Measurements from ENCODE around the gene NAA60. TPM values are rescaled to one million over a fixed set of nuclear protein-coding genes. Genes with fewer than 3 reads are reported as not detected.

Gene NAA60
- total and polyA plus RNA-seq, 2 of the 13 experiments (the other 11 are each of a cell fraction or from before 2014, with no cell fraction given), result 14.7 to 32.0 TPM

DNA sequence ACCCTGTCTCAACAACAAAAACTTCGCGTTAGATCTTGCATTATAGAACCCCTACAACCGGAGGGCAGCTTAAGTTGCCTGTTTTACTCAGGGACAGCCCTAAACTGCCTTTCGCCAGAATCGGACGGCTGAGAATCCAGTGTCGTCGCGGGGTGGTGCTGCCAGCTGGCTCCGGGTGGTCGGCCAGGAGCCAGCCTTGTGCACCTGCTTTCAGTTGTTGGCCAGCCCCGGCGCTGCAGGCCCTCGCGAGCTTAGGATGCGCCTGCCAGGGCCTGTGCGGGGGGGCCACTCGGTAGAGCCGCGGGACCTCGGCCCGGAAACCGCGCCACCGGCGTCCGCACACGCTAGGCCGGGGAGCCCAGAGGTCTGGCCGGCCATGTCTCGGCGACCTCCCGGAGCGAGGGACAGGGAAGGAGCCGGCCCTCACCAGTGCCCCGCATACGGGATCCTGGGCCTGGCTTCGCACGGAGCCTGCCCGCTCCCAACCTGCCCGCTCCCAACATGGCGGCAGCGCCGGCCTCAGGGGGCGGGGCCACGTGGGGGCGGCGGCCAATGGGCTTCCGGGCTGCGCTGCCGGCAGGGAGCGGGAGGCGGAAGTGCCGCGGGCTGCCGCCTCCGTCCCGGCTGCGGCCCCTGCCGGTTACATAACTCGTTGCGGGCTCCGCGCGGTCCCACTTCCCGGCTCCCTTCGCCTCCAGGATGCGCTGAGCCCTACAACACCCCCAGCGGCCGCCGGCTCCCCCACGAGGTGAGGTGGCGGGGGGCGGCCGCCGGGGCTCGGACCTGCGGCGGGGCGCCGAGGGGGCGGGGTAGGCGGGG, 14.2 kb downstream of the NAA60 start:
- H3K4me2 ChIP-seq (ENCODE audit: low read depth, low read length), result peak overlapping the region; percentile 95
- CTCF ChIA-PET (ENCODE audit: low intra/inter-chr PET ratio, low total read pairs), result interaction anchor here (1.3 kb wide), 1 partner anchor 43 kb away, joined by 3 read pairs; the partner anchor contains the start of gene CLUAP1
- H3K27me3 ChIP-seq (ENCODE audit: control insufficient read depth in 1 of 2, insufficient read depth in 2 of 2, low read length in 2 of 2), result no peaks in the 10 kb centered on the region; a peak in 1 of 5 replicates
- H2AFZ ChIP-seq (ENCODE audit: low read length), result no peak overlapping the region
- peak overlapping the region; percentile 86 for H3K9ac ChIP-seq (ENCODE audit: insufficient read depth, low read depth, low read length)
- H3K36me3 ChIP-seq (replicated peaks in 1 of 2; ENCODE audit: control insufficient read depth in 1 of 2, insufficient read depth in 2 of 2, low read length in 2 of 2), result no peaks in the 10 kb centered on the region
- peak; percentile 78 for DNase-seq (ENCODE audit: low spot score)
- peak overlapping the region; percentile 91 for H3K27ac ChIP-seq (ENCODE audit: extremely low read length, insufficient read depth, low read length)
- peaks cover 44% of the 10 kb centered on the region for H3K79me2 ChIP-seq (ENCODE audit: insufficient read depth, low read length)
- POLR2A ChIA-PET, result interaction anchor here (0.6 to 2.8 kb wide), 9 partner anchors 9 to 191 kb away, joined by 3 to 46 read pairs (median 4); partner anchors contain the start of genes CLUAP1, NAA60, ZNF174 and ZNF597
- peaks cover 33% of the 10 kb centered on the region for H4K20me1 ChIP-seq (ENCODE audit: insufficient read depth, low read length)
- ATAC-seq, result peak; percentile 83
- no peak for FAIRE-seq
- in situ Hi-C loops (cut with HindIII; ENCODE audit: extremely low pct_ligation_motif_present, low pct_unique_long_range_greater_than_20kb) (no loop called here), intact Hi-C loops (cut with micrococcal nuclease; ENCODE audit: unreplicated experiment) (loop anchor here (2.0 to 5.0 kb wide), 2 partner anchors 15 to 35 kb away; partner anchors contain the start of genes NAA60 and ZNF597)
- 6% methylated on average over 18 of the region's 83 CpGs for WGBS (ENCODE audit: low lambda C conversion rate)
- TSS peak; percentile 83 for BruUV-seq (replicated peaks)
- H3K9me3 ChIP-seq (ENCODE audit: low read length), result no peaks in the 10 kb centered on the region
- peak overlapping the region; percentile 74 to 93 (median 92) for H3K4me3 ChIP-seq (replicated peaks in 1 of 3; ENCODE audit: insufficient read depth in 1 of 3, low read depth in 2 of 3, low read length in 3 of 3)
- peaks cover 70% of the 10 kb centered on the region for H3K4me1 ChIP-seq (ENCODE audit: insufficient read depth, low read length)
- TF ChIP-seq, protein P1, sequence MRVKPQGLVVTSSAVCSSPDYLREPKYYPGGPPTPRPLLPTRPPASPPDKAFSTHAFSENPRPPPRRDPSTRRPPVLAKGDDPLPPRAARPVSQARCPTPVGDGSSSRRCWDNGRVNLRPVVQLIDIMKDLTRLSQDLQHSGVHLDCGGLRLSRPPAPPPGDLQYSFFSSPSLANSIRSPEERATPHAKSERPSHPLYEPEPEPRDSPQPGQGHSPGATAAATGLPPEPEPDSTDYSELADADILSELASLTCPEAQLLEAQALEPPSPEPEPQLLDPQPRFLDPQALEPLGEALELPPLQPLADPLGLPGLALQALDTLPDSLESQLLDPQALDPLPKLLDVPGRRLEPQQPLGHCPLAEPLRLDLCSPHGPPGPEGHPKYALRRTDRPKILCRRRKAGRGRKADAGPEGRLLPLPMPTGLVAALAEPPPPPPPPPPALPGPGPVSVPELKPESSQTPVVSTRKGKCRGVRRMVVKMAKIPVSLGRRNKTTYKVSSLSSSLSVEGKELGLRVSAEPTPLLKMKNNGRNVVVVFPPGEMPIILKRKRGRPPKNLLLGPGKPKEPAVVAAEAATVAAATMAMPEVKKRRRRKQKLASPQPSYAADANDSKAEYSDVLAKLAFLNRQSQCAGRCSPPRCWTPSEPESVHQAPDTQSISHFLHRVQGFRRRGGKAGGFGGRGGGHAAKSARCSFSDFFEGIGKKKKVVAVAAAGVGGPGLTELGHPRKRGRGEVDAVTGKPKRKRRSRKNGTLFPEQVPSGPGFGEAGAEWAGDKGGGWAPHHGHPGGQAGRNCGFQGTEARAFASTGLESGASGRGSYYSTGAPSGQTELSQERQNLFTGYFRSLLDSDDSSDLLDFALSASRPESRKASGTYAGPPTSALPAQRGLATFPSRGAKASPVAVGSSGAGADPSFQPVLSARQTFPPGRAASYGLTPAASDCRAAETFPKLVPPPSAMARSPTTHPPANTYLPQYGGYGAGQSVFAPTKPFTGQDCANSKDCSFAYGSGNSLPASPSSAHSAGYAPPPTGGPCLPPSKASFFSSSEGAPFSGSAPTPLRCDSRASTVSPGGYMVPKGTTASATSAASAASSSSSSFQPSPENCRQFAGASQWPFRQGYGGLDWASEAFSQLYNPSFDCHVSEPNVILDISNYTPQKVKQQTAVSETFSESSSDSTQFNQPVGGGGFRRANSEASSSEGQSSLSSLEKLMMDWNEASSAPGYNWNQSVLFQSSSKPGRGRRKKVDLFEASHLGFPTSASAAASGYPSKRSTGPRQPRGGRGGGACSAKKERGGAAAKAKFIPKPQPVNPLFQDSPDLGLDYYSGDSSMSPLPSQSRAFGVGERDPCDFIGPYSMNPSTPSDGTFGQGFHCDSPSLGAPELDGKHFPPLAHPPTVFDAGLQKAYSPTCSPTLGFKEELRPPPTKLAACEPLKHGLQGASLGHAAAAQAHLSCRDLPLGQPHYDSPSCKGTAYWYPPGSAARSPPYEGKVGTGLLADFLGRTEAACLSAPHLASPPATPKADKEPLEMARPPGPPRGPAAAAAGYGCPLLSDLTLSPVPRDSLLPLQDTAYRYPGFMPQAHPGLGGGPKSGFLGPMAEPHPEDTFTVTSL (CRISPR knock-in tag; IDR thresholded peaks at IDR 0.05; ENCODE audit: borderline replicate concordance), result 0 out of 2 replicates have a peak, but pooled peaks have one; percentile 27
- TF ChIP-seq ZNF563 (CRISPR knock-in tag; IDR thresholded peaks at IDR 0.05) (peak; percentile 93), ZNF766 (CRISPR knock-in tag; IDR thresholded peaks at IDR 0.05; ENCODE audit: borderline replicate concordance) (peak; percentile 86), ZNF335 (CRISPR knock-in tag; IDR thresholded peaks at IDR 0.05) (no peak), ARNT (IDR thresholded peaks at IDR 0.05) (no peak), SUZ12 (IDR thresholded peaks at IDR 0.05; ENCODE audit: low read depth, low read length) (no peak), SP2 (CRISPR knock-in tag; IDR thresholded peaks at IDR 0.05) (peak; percentile 83), ZNF225 (CRISPR knock-in tag; IDR thresholded peaks at IDR 0.05) (peak; percentile 79; the same call in 1 of the 2 replicates), SMAD9 (CRISPR knock-in tag; IDR thresholded peaks at IDR 0.05) (no peak), ZNF337 (CRISPR knock-in tag; IDR thresholded peaks at IDR 0.05; ENCODE audit: borderline replicate concordance, low read depth) (no peak)
- TF ChIP-seq, protein P2, sequence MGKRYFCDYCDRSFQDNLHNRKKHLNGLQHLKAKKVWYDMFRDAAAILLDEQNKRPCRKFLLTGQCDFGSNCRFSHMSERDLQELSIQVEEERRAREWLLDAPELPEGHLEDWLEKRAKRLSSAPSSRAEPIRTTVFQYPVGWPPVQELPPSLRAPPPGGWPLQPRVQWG (CRISPR knock-in tag; IDR thresholded peaks at IDR 0.05; ENCODE audit: borderline replicate concordance, low read depth), result no peak
- TF ChIP-seq, protein P3, sequence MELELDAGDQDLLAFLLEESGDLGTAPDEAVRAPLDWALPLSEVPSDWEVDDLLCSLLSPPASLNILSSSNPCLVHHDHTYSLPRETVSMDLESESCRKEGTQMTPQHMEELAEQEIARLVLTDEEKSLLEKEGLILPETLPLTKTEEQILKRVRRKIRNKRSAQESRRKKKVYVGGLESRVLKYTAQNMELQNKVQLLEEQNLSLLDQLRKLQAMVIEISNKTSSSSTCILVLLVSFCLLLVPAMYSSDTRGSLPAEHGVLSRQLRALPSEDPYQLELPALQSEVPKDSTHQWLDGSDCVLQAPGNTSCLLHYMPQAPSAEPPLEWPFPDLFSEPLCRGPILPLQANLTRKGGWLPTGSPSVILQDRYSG (CRISPR knock-in tag; IDR thresholded peaks at IDR 0.05), result peak; percentile 97
- TF ChIP-seq, protein P4, sequence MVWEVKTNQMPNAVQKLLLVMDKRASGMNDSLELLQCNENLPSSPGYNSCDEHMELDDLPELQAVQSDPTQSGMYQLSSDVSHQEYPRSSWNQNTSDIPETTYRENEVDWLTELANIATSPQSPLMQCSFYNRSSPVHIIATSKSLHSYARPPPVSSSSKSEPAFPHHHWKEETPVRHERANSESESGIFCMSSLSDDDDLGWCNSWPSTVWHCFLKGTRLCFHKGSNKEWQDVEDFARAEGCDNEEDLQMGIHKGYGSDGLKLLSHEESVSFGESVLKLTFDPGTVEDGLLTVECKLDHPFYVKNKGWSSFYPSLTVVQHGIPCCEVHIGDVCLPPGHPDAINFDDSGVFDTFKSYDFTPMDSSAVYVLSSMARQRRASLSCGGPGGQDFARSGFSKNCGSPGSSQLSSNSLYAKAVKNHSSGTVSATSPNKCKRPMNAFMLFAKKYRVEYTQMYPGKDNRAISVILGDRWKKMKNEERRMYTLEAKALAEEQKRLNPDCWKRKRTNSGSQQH (CRISPR knock-in tag; IDR thresholded peaks at IDR 0.05; ENCODE audit: low read depth), result no peak
